GM18498 (cell line): ENCODE results near the gene DNASE1L2.
"Not testable (repeated sequence)": the region's sequence is repeated elsewhere in the genome, so short reads cannot be mapped to it uniquely, and the experiment has no call there.

Source experiments
- ATAC-seq: cut with Tn5 transposase; IDR thresholded peaks from one replicate; pipeline ENCODE4 v1.9.1; 2021; ENCODE audit warnings: mild to moderate bottlenecking, moderate library complexity; ENCODE audit not compliant: unreplicated experiment

The DNASE1L2 gene

GRCh38 chr16:2238150-2238837, 2.0 kb downstream of the DNASE1L2 start:
- no peak for ATAC-seq

- ATAC-seq, result no peak
These were observed 2.8 kb downstream of the DNASE1L2 start for GRCh38 chr16:2238838-2239675.

GRCh38 chr16:2240331-2240730, 4.1 kb downstream of the DNASE1L2 start:
- not testable (repeated sequence) for ATAC-seq

- no peak for ATAC-seq
These were observed 6.4 kb downstream of the DNASE1L2 start for GRCh38 chr16:2242598-2242997.

GRCh38 chr16:2243031-2243528, 6.8 kb downstream of the DNASE1L2 start:
- ATAC-seq, result no peak

- ATAC-seq, result no peak
These were observed 7.5 kb downstream of the DNASE1L2 start for GRCh38 chr16:2243781-2244180.

- no peak for ATAC-seq
These were observed 8.1 kb downstream of the DNASE1L2 start for GRCh38 chr16:2244301-2244700.

- no peak for ATAC-seq
These were observed 8.9 kb downstream of the DNASE1L2 start for GRCh38 chr16:2244926-2245795.

GRCh38 chr16:2246301-2246885, 10.1 kb downstream of the DNASE1L2 start:
- no peak for ATAC-seq

- no peak for ATAC-seq
These were observed 14.5 kb downstream of the DNASE1L2 start for GRCh38 chr16:2250652-2251295.

GRCh38 chr16:2251296-2252111, 15.3 kb downstream of the DNASE1L2 start, which contains the start of gene ECI1:
TSS of gene ECI1 (minus strand) at chr16:2251587. CDS start at chr16:2251566, 21 bp downstream.
- ATAC-seq, result peak; percentile 91

GRCh38 chr16:2252806-2253148, 16.5 kb downstream of the DNASE1L2 start:
- no peak for ATAC-seq

GRCh38 chr16:2253293-2253692, 17.0 kb downstream of the DNASE1L2 start:
- no peak for ATAC-seq

GRCh38 chr16:2256531-2257140, 20.4 kb downstream of the DNASE1L2 start:
- ATAC-seq, result no peak

GRCh38 chr16:2257726-2258125, 21.5 kb downstream of the DNASE1L2 start:
- ATAC-seq, result no peak

- not testable (repeated sequence) for ATAC-seq
These were observed 22.3 kb downstream of the DNASE1L2 start for GRCh38 chr16:2258530-2258929.

- ATAC-seq, result no peak
These were observed 24.0 kb downstream of the DNASE1L2 start for GRCh38 chr16:2260250-2260649.

GRCh38 chr16:2263026-2263425, 26.8 kb downstream of the DNASE1L2 start:
- not testable (repeated sequence) for ATAC-seq

GRCh38 chr16:2266887-2267286, 30.6 kb downstream of the DNASE1L2 start:
- not testable (repeated sequence) for ATAC-seq
